ENCODE measurements around the gene NOP56.

DNA sequence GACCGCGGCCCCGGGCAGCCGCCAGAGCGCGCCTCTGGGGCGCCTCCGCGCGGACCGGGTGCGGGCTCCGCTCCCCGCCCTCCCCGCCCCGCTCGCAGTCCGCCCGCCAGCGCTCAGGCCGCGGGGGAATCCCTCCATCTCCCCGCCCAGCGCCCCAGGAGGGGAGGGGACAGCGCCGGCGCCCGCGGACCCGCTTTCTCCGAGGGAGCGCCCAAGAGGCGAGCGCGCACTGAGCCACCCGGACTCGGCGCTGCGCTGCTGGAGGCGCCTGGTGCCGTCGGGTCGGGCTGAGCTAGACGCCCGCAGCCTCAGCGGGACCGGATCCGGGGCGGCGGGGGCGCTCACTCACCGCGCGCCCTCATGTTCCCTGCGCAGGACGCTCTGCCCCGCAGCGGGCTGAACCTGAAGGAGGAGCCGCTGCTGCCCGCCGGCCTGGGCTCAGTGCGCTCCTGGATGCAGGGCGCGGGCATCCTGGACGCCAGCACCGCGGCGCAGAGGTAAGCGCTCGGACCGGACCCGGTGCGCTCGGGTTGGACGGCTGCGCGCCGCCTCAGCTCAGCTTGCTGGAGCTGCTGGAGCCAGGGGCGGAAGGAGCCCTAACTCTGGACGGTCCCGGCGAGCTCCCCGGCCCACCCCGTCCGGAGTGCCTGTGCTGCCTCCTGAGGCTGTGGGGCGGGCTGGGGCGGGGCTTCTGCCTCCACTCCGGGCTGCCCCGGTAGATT is 41.0 kb downstream of the NOP56 start:
- TF ChIP-seq, protein P1, sequence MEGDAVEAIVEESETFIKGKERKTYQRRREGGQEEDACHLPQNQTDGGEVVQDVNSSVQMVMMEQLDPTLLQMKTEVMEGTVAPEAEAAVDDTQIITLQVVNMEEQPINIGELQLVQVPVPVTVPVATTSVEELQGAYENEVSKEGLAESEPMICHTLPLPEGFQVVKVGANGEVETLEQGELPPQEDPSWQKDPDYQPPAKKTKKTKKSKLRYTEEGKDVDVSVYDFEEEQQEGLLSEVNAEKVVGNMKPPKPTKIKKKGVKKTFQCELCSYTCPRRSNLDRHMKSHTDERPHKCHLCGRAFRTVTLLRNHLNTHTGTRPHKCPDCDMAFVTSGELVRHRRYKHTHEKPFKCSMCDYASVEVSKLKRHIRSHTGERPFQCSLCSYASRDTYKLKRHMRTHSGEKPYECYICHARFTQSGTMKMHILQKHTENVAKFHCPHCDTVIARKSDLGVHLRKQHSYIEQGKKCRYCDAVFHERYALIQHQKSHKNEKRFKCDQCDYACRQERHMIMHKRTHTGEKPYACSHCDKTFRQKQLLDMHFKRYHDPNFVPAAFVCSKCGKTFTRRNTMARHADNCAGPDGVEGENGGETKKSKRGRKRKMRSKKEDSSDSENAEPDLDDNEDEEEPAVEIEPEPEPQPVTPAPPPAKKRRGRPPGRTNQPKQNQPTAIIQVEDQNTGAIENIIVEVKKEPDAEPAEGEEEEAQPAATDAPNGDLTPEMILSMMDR (IDR thresholded peaks at IDR 0.05) = no peak
- TF ChIP-seq POLR2A (IDR thresholded peaks at IDR 0.05) (no peak), EP300 (IDR thresholded peaks at IDR 0.05) (no peak)
